HUDEP-2 (cell line): ENCODE measurements around the gene SPDYC.

ENCODE experiments used
- DNase-seq, 76 experiments: peaks; one replicate each; lab custom pipeline; 2025; ENCODE audit not compliant: unreplicated experiment in 76 of 76; lab: John Stamatoyannopoulos, UW

The SPDYC gene

DNA sequence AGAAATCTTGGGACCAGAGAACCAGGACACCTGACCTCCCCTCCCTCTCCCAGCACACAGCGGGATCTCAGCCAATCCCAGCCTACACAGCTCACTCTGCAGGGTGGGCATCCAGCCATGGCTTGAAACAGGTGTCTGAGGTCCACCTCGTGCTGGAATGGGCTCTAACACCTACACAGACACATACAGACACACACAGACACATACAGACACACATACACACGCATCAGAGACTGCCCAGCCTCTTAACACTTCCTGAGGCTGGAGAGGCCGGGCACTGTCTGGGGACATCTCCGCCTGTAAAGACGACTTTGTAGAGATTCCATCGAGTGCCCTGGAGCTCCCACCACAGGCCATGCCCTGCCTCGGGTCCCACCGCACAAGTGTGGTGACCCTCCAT lies 48.4 kb downstream of the SPDYC start:
- DNase-seq, result no peak

DNA sequence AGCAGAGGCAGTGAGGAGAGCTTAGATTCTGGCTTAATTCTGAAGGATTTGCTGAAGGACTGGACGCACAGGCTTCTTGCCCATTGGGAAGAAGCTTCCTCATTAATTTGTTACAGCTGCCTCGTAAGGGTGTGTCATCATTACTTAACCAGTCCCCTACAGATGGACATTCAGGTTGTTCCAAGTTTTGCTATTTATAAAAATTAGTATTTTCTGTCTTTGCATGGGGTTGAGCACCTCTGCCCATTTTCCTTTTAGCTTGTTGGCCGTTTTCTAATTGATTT lies 49.8 kb downstream of the SPDYC start:
- no peak for DNase-seq

DNA sequence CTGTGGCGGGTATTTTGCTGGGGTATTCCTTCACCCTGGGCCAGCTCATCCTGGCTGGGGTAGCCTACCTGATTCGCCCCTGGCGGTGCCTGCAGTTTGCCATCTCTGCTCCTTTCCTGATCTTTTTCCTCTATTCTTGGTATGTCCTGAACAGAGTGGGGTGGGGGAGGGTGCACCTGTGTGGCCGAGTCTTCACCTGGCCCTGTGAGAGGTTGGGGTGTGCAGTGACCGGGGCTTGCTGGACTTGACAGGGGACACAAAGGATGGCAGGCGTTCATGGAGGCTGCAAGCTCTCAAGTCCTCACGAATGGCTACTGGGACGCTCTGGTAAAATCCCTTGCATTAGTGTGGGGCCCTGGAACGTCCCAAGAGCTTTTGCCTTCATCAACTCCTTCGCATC lies 51.0 kb downstream of the SPDYC start:
- DNase-seq, result no peak
